GM19328 (cell line): ENCODE data around the gene WNT7B.

ENCODE experiments used
- ATAC-seq: cut with Tn5 transposase; IDR thresholded peaks from one replicate; pipeline ENCODE4 v1.9.1; 2021; ENCODE audit warnings: mild to moderate bottlenecking, moderate library complexity; ENCODE audit not compliant: unreplicated experiment

WNT7B gene

DNA sequence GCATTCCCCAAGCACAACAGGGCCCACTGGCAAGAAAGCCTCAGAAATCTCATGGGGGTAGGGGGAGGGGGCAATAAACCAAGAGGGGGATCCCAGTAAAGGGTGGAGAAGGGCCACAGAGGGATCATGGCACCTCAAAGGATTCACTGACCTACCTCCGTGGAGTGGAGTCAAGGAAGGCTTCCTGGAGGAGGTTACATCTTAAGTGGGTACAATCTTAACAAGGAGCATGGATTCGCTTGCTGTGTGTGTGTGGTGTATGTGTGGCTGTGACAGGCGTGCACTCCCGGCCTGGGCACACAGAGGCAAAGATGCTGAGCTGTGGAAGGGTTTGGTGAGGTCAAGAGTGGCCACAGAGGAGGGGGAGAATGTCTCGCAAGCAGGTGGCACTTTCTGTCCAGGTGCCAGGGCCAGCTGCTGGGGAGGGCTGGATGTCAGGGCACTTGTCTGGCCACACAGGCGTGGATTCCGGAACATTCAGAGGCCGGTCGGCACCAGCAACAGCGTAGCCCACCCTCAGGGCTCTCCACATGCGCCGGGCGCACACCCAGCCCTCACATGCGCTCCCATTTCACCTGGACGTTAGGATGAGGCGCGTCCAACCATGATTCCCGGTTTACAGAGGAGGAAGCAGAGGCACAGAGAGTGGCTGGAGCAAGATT, 43.3 kb downstream of the WNT7B start:
- no peak for ATAC-seq

DNA sequence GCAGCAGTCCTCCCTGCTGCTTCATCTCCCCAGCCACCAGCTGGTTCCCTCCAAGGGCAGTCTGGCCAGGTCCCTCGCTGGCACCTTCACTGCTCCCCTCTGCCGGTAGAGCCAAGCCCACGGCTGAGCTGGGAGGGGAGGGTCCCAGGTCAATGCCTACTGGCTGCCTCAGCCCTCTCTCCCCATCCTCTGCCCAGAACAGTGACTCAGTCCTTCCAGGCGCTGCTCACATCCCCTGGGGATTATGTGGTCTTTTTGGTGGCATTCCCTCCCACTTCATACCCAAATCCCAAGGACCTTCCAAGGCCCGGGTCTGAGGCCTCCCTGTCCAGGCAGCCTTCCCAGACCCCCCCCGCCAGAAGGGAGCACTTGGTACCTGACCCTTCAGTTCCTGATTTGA, 44.9 kb downstream of the WNT7B start:
- ATAC-seq: no peak

DNA sequence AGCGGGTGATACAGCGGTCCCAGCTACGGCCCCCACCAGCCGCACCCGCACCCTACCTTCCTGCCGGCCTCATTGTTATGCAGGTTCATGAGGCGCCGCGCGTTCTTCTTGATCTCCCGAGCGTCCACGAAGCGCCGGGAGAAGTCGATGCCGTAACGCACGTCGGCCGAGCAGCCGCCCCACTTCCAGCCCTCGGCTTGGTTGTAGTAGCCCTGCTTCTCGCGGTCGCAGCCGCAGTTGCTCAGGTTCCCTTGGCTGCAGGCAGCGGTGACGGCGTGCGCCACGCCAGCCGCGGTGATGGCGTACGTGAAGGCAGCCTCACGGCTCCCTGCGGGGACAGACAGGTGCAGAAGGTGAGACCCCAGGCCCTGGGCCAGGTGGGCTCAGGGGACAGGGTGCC, 45.9 kb downstream of the WNT7B start:
- no peak for ATAC-seq

DNA sequence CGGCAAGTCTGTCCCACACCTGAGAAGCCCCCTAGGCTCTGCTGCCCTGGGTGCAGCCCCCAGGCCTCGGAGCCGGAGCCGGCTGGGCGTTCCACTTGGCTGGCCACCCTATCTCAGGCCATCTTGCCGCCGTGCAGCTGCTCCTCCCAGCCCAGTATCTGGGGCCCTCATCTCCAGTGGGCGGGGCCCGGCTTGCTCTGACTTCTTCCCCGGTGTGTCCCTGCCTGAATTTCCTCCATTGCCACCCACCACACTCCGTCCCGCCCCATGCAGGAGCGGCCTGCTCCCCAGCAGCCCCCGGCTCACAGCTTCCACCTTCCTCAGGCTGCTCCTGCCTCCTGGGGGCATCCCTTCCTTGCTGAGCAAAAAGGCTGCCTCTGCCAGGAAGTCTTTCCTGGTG, 46.6 kb downstream of the WNT7B start:
- no peak for ATAC-seq

DNA sequence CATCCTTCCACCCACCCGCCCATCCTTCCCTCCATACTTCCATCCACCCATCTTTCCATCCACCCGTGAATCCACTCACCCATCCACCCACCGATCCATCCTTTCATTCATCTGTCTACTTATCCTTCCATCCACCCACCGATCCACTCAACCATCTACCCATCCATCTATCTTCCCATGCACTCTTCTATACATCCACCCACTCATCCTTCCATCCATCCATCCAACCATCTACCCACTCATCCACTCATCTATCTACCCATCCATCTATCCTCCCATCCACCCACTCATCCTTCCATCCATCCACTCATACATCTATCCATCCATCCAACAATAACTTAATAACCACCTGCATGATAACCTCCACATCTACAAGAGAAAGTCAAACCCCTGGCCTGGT, 47.3 kb downstream of the WNT7B start:
- no peak for ATAC-seq

DNA sequence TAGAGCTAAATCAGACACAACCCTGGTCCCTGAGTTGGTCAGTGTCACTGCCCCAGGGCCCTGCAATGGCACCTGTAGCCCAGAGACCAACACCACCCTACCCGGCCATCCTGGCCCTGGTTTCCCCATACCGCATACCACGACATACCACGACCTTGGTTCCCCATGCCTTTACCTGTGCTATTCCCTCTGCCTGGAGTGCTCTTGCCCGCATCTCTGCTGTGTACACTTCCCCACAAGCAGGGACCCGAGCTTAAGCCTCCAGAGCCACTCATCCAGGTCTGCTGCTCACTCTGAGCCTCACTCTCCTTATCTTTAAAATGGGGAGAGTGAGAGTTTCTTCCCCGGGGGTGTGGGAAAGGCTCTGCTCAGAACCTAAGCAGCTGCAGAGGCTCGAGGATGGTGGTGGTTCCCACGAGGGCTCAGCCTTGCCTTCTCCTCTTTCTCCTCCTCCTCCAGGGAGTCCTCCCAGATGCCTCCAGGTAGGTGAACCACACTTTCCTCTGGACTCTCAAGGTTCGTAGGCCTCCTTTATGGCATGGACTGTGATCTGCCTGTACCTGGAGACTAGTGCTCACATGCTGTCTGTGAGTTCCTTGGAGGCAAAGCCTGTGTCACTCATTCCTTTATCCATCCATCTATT, 48.1 kb downstream of the WNT7B start:
- ATAC-seq: no peak

DNA sequence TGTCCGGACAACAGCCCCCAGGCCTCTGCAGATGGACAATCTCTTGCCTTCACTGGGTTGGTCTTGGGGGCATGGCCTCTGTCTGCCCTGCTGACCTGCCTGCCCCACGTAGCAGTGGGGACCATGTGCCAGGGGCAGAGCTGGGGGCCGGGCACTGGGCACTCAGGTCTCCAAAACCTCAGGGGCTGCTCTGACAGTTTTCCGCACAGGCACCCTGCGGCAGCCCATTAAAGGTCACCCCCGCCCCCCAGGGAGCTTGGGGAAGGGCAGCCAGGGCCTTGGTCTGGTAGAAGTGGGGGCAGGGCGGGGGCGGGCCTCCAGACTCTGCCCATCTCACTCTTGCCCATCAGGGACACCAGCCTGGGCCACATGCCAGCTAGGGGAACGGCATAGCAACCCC, 49.9 kb downstream of the WNT7B start:
- ATAC-seq: no peak

DNA sequence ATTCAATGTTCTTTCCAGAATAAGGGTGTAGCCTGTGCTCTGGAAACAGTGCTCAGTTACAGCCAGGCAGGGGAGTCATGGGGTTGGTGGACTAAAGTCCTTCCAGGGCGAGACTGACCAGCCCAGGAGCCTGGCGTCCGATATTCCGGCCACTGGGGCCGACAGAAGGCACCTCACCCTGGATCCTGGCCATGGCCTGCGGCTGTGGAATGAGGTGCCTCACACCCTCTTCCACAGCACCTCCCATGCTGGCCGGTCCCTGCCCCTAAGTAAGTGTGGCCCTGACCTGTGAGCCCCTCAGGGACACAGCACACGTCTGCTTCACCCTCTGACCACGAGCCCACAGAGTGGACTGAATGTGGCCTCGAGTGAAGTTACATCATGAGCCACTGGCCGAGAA, 50.5 kb downstream of the WNT7B start:
- no peak for ATAC-seq

DNA sequence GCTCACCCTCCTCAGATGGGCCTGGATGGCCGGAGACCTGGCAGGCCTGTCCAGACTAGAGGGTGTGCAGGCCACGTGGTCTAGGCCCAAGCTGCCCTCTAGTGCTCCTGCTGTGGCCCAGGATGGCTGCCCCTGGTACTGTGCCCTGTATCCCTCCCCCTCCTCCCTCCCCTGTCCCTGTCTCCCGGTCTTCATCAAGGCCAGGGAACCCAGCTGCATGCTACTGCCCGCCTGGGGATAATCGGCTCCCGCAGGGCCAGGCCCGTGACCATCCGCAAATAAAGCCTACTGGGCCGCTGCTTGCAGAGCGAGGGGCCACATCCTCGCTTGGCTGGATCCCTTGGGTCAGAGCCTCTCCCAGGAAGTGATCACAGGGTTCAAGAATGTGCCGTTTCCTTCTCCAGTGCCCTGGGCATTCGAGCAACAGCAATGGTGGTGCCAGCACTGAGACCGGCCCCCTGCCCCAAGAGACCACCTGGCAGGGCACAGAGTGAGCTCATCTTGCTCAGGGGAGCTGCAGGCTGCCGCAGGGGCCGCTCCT, 51.1 kb downstream of the WNT7B start:
- ATAC-seq: no peak

DNA sequence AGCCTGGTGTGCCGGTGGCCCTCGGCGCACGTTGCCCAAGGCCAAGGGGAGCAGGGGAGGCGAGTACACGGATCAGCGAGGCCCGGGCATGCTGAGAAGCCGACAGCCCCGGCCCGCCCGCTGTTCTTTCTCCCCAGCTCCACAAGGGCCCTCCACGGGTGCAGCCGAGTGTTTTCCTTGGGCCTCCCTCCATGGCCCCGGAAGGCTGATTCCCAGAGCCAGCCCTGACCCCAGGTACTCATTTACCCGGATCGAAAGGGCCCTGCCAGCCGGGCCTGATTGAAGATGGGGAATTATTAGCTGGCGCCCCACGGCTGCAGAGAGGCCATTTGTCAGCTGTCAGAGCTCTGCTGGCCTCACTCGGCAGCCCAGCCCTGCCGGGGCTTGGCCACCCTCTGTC, 53.1 kb downstream of the WNT7B start:
- ATAC-seq: no peak

DNA sequence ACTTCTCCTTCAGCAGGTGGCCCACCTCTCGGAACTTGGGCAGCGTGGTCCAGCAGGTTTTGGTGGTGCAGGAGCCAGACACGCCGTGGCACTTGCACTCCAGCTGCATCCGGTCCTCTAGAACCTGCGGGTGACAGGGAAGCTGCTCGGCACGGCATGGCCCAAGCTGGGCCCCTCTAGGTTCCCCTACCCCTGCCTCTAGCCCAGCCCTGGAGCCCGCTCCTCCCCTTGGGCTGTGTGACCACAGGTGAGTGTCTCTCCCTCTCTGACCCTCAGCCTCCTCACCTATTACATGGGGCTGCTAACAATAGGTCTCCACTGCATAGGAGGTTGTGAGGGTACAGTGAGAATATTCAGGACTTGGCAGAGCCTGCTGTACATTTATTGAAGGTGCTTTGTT, 53.8 kb downstream of the WNT7B start:
- ATAC-seq: no peak

DNA sequence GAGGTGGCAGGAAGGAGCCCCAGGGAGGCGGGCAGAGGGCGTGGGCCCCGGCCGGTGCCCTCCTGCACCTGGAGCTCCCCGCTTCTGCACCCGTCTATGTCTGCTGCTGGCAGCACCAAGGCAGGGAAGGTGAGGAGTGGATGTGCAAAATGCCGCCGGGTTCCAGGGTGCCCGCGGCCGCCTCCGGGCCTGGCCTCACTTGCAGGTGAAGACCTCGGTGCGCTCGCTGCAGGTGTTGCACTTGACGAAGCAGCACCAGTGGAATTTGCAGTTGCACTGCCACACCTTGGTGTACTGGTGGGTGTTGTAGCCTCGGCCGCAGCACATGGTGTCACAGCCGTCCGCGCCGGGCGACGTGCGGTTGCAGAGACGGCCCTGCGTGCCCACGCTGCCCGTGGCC, 54.3 kb downstream of the WNT7B start:
- ATAC-seq: no peak

DNA sequence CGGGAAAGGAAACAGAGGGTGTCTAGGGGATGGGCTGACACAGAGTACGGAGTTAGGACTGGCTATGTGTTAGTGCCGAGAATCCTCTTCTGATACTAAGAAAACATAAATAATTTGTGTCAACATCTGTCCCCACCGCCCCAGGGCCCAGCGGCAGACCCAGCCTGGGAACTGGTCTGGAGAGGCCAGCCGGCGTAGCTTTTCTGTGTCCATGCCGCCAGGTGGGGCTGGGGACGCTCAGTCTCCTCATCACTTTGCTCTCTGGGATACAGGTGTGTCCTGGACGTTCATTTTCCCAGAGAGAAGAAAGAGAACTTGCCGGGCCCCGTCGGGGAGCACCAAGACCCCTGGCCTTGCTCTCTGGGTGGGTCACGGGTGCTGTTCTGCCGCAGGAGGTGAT, 54.7 kb downstream of the WNT7B start:
- no peak for ATAC-seq

DNA sequence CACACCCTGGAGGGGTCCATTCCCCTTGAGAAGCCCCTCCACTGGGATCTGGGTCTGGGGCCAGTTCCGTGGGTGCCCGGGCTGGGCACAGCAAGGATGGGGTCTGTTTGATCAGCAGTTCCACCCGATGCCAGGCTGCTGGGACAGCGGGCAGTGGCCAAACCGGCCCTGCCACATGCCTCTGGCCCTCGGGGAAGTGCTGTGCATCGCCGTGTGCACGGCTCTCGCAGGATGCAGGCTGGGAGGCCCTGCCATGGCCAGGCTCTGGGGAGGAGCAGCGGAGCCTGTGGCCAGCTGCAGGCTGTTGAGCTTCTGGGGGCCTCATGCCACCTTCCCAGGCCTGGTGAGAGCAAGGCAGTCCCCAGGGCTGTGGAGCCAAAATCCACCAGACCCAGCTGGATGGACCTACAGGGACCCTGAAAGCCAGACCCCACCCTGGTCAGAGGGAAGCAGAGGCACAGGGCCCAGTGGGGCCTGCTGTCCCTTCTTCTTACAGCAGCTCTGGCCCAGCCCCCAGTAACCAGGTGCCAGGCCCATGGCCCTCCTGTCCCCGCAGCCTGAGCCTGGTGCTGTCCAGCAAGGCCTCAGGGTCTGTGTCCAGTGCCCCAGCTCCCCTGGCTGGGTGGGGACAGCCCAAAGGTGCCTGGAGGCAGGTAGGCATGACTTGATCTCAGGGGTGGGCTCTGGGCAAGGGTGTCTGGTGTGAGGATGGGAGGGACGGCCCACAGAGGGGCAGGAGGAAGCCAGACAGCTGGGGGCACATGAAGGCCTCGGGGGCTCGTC, 57.3 kb downstream of the WNT7B start:
- no peak for ATAC-seq

DNA sequence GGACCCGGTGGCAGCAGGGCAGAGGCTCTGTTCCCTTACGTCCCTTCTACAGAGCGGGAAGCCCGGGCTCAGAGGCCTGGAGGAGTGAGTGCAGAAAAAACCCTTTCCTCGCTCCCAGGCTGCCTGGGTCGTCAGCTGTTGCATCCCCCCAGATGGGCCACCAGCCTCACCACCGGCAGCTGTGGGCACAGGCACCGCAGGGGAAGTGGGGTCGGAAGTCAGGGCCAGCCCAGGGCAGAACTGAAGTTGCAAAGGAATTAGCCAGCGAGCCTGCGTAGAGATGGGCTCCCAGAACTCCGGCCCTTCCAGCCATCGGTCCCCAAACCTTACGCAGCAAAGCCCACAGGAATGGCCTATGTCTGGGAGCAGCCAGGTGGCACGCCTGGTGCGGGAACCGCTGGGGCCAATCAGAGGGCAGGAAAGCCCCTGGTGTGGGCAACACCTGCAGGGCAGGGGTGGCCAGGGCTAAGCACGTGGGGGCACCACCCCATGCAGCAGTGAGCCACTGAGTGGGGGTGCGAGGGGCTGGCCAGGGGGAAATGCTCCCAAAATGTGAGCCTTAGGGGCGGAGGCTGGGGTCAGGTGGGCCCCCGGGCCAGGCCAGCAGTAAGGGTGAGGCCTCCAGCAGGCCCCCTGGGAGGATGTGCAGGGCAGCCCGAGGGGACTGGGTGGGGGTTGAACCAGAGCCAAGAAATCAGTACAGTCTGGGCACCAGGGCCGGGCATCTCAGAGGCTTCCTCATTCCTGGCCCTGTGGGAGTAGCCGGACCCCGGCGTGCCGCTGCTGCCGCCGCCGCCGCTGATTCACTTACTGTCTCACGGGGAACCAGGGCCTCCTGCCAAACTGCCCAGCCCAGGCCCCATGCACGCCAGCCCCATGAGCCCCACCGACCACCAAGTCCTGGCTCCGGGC, 58.2 kb downstream of the WNT7B start:
- ATAC-seq: no peak

DNA sequence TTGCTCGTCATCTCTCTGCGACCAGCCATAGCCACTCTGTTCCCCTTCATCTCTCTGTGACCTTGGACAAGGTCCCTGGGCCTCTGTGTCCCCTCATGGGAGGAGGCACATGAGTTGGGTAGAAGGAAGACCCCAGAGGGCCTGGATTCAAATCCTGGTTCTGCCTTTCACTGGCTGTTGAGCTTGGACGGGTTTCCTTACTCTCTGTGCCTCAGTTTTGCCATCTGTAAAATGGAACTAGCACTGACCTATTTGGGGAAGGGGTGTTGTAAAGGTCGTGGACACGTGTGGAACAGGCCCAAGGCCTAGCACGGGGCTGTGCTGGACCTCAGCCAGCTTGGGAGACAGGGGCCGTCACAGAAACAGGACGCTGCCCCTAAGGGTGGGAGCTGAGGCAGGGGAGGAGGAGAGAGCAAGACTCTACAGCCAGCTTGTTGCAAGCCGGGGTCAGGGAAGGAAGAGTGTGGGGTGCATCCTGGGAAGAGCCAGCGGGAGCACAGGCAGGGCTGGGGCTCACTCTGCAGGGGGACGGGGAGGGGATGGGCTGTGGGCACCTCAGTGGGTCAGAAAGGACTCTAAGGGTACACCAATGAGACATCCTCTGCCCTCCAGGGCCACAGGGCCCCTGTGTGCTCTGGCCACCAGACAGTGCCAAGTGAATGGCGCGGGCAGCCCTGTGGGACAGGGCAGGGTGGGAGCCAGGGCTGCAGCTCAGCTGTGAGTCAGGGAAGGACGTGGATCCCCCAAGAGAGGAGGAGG, 59.1 kb downstream of the WNT7B start:
- ATAC-seq: no peak

DNA sequence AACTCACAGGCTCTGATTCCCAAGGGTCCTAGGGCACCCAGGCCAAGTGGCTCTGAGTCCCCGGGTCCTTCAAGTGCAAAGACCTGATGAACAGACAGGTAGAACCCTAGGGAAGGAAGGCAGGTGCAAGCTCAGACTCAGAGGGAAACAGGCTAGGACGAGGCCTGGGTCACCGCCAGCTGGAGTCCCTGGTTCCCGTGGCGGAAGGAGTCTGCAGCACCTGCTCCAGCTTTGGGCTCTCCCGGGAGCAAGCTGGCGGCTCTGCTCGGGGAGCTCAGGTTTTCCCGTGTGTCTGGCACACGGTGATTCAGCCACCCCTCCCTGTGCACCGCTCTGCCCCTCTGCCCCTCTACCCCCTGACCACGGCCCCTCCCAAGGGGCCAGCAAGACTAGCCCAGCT, 59.8 kb downstream of the WNT7B start:
- ATAC-seq: no peak

DNA sequence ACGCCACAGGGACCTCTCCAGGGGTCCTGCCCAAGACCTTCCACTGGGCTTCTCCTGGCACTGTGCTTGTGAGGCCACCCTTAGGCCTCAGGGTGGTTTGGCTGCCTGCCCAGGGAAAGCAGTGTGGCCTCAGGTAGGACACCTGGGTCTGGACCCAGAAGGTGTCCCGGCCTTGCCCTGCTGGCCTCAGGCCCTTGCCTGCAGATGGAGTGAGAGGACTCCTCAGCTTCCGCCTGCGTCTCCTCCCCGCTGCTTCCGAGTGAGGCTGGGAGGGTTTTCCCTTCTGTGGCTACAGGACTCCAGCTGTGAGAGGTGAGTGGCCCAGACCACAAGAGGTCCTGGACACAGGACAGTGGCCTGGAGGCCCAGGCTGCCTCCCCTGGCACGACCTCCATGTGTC, 60.4 kb downstream of the WNT7B start:
- ATAC-seq: no peak

DNA sequence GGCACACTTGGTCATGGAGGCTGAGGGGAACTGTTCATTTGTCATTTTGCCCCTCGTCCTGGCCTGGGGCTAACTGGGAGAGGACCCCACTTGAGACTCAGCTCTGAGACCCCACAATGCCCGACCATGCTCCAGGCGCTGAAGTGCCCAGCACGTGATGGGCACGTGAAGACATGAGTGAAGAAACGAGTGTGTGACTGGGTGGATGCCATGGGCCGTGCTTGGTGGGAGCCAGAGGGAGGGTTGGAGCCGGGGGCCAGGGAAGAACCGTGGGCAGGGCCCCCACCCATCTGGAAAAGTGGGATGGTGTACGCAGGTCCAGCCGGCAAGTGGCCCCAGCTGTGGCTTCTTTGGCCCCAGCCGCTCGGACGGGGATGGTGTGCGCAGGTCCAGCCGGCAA, 61.1 kb downstream of the WNT7B start:
- no peak for ATAC-seq

DNA sequence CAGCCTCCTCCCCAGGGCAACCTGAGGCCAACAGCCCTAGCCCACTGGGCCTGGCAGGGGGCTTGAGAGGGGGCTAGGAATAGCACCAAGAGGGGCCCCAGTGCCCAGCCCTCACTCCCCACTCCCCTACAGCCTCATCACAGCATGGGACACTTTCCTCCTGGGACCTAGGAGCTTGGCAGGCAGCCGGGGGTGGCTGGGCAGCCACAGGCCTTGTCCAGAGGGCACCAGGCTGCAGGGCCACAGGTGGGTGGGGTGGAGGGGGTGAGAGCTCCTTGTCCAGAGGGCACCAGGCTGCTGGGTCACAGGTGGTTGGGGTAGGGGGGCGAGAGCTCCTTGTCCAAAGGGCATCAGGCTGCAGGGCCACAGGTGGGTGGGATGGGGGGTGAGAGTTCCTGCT, 61.8 kb downstream of the WNT7B start:
- no peak for ATAC-seq
